Activated T-cell treated with anti-CD3 and anti-CD28 coated beads, Interleukin-2, amount 50 U/mL, for 4 hours (primary cell): Measurements from ENCODE around the gene BMI1. TPM values are rescaled to one million over a fixed set of nuclear protein-coding genes. Genes with fewer than 3 reads are reported as not detected.
"Not testable (repeated sequence)": the region's sequence is repeated elsewhere in the genome, so short reads cannot be mapped to it uniquely, and the experiment has no call there.

Experiments used
- ATAC-seq, 2 donors: fragments of 200-7000 bp; cut with Tn5 transposase; one replicate each; pipeline ENCODE4 v1.10.0; 2021
- DNase-seq: peaks from one replicate; pipeline ENCODE4 v3.0.0-alpha.2; 2020
- H3K27me3 Mint-ChIP-seq: one replicate; pipeline ENCODE4 v1.8.0; 2021; ENCODE audit warnings: low read depth, mixed read lengths
- H3K36me3 Mint-ChIP-seq: one replicate; pipeline ENCODE4 v1.8.0; 2022; ENCODE audit warnings: mixed read lengths; ENCODE audit not compliant: insufficient read depth
- H3K4me1 Mint-ChIP-seq: one replicate; pipeline ENCODE4 v1.8.0; 2021; ENCODE audit warnings: low read depth, mixed read lengths
- H3K4me3 Mint-ChIP-seq: one replicate; pipeline ENCODE4 v1.8.0; 2021; ENCODE audit warnings: mild to moderate bottlenecking, moderate library complexity, mixed read lengths
- H3K9me3 Mint-ChIP-seq: one replicate; pipeline ENCODE4 v1.8.0; 2021; ENCODE audit warnings: mixed read lengths
- total RNA-seq, 3 donors: library from RNA; stranded (reverse); gene quantifications; one replicate each; pipeline ENCODE4 v1.2.1, GENCODE V29; 2021

The BMI1 gene
- total RNA-seq: 10 to 100 TPM; 80.9 to 96.1 (median 89.5) TPM

GRCh38 chr10:22320591-22321155 is at the start of gene BMI1:
TSS of gene BMI1 (plus strand) at chr10:22321099. CDS start at chr10:22326450, 5,351 bp downstream.
- H3K27me3 Mint-ChIP-seq: peaks cover 25% of the 10 kb centered on the region
- peak; percentile 46 to 56 for ATAC-seq

GRCh38 chr10:22271786-22272185 is 49.1 kb upstream of the BMI1 start:
- ATAC-seq: peak; percentile 55 to 76

More at GRCh38 chr10:22320591-22321155, at the start of gene BMI1:
- Mint-ChIP-seq H3K4me1 (peaks cover 49% of the 10 kb centered on the region), H3K9me3 (no peaks in the 10 kb centered on the region), H3K4me3 (peak within 1 kb of the TSS; percentile 90), H3K36me3 (no peaks in the 10 kb centered on the region)
- no peak for DNase-seq

GRCh38 chr10:22278441-22278782 is 42.5 kb upstream of the BMI1 start:
- no peaks in the 10 kb centered on the region for H3K4me1 Mint-ChIP-seq
- peaks cover 7% of the 10 kb centered on the region for H3K27me3 Mint-ChIP-seq
- H3K4me3 Mint-ChIP-seq: no peak overlapping the region
- DNase-seq (no peak), ATAC-seq (no peak)
- no peaks in the 10 kb centered on the region for H3K9me3 Mint-ChIP-seq
- no peaks in the 10 kb centered on the region for H3K36me3 Mint-ChIP-seq

More at GRCh38 chr10:22271786-22272185, 49.1 kb upstream of the BMI1 start:
- no peaks in the 10 kb centered on the region for H3K9me3 Mint-ChIP-seq
- H3K27me3 Mint-ChIP-seq: peaks cover 9% of the 10 kb centered on the region
- no peak overlapping the region for H3K4me3 Mint-ChIP-seq
- H3K36me3 Mint-ChIP-seq: no peaks in the 10 kb centered on the region
- DNase-seq: no peak
- H3K4me1 Mint-ChIP-seq: no peaks in the 10 kb centered on the region

- no peaks in the 10 kb centered on the region for H3K4me1 Mint-ChIP-seq
- ATAC-seq (no peak), DNase-seq (no peak)
- H3K27me3 Mint-ChIP-seq: peaks cover 7% of the 10 kb centered on the region
- no peaks in the 10 kb centered on the region for H3K36me3 Mint-ChIP-seq
- H3K9me3 Mint-ChIP-seq: no peaks in the 10 kb centered on the region
- no peak overlapping the region for H3K4me3 Mint-ChIP-seq
Observed at GRCh38 chr10:22280078-22280477, 40.8 kb upstream of the BMI1 start.

- DNase-seq (no peak), ATAC-seq (no peak)
- Mint-ChIP-seq H3K4me1 (no peaks in the 10 kb centered on the region), H3K36me3 (no peaks in the 10 kb centered on the region), H3K4me3 (no peak overlapping the region), H3K27me3 (peaks cover 7% of the 10 kb centered on the region), H3K9me3 (no peaks in the 10 kb centered on the region)
Observed at GRCh38 chr10:22285130-22285529, 35.8 kb upstream of the BMI1 start.

- no peak for DNase-seq
- no peak for ATAC-seq
- peaks cover 12% of the 10 kb centered on the region for H3K27me3 Mint-ChIP-seq
- no peaks in the 10 kb centered on the region for H3K36me3 Mint-ChIP-seq
- H3K9me3 Mint-ChIP-seq: no peaks in the 10 kb centered on the region
- no peaks in the 10 kb centered on the region for H3K4me1 Mint-ChIP-seq
- H3K4me3 Mint-ChIP-seq: no peak overlapping the region
Observed at GRCh38 chr10:22293747-22294404, 27.0 kb upstream of the BMI1 start.

GRCh38 chr10:22294694-22295093 is 26.2 kb upstream of the BMI1 start:
- Mint-ChIP-seq H3K36me3 (no peaks in the 10 kb centered on the region), H3K4me1 (no peaks in the 10 kb centered on the region), H3K27me3 (peaks cover 12% of the 10 kb centered on the region), H3K4me3 (no peak overlapping the region), H3K9me3 (no peaks in the 10 kb centered on the region)
- no peak for ATAC-seq
- no peak for DNase-seq

- DNase-seq: no peak
- Mint-ChIP-seq H3K36me3 (no peaks in the 10 kb centered on the region), H3K4me3 (no peak overlapping the region), H3K4me1 (no peaks in the 10 kb centered on the region), H3K9me3 (no peaks in the 10 kb centered on the region), H3K27me3 (peaks cover 9% of the 10 kb centered on the region)
- ATAC-seq: no peak
Observed at GRCh38 chr10:22301193-22301592, 19.7 kb upstream of the BMI1 start.

GRCh38 chr10:22303461-22303860 is 17.4 kb upstream of the BMI1 start:
- no peak for ATAC-seq
- Mint-ChIP-seq H3K36me3 (no peaks in the 10 kb centered on the region), H3K27me3 (peaks cover 14% of the 10 kb centered on the region), H3K4me1 (peaks cover 3% of the 10 kb centered on the region), H3K4me3 (no peak overlapping the region), H3K9me3 (no peaks in the 10 kb centered on the region)
- no peak for DNase-seq

GRCh38 chr10:22305721-22306120 is 15.2 kb upstream of the BMI1 start:
- no peak for ATAC-seq
- no peaks in the 10 kb centered on the region for H3K36me3 Mint-ChIP-seq
- peaks cover 11% of the 10 kb centered on the region for H3K27me3 Mint-ChIP-seq
- peaks cover 8% of the 10 kb centered on the region for H3K4me1 Mint-ChIP-seq
- DNase-seq: no peak
- H3K9me3 Mint-ChIP-seq: no peaks in the 10 kb centered on the region
- H3K4me3 Mint-ChIP-seq: no peak overlapping the region

GRCh38 chr10:22308390-22308789 is 12.5 kb upstream of the BMI1 start:
- H3K4me1 Mint-ChIP-seq: peaks cover 8% of the 10 kb centered on the region
- no peak for DNase-seq
- no peaks in the 10 kb centered on the region for H3K9me3 Mint-ChIP-seq
- no peaks in the 10 kb centered on the region for H3K36me3 Mint-ChIP-seq
- peak; percentile 99 to 100 for ATAC-seq
- peaks cover 18% of the 10 kb centered on the region for H3K27me3 Mint-ChIP-seq
- H3K4me3 Mint-ChIP-seq: no peak overlapping the region

GRCh38 chr10:22309180-22310000 is 11.5 kb upstream of the BMI1 start:
- DNase-seq: no peak
- Mint-ChIP-seq H3K27me3 (peaks cover 18% of the 10 kb centered on the region), H3K4me3 (no peak overlapping the region), H3K9me3 (no peaks in the 10 kb centered on the region), H3K4me1 (peaks cover 8% of the 10 kb centered on the region), H3K36me3 (no peaks in the 10 kb centered on the region)
- no peak for ATAC-seq

GRCh38 chr10:22310012-22310411 is 10.9 kb upstream of the BMI1 start:
- H3K9me3 Mint-ChIP-seq, H3K4me3 Mint-ChIP-seq, ATAC-seq, DNase-seq, H3K36me3 Mint-ChIP-seq: not testable (repeated sequence)
- H3K27me3 Mint-ChIP-seq: peaks cover 17% of the 10 kb centered on the region
- H3K4me1 Mint-ChIP-seq: peaks cover 11% of the 10 kb centered on the region

- ATAC-seq: no peak
- Mint-ChIP-seq H3K36me3 (no peaks in the 10 kb centered on the region), H3K4me1 (peaks cover 19% of the 10 kb centered on the region), H3K27me3 (peaks cover 16% of the 10 kb centered on the region), H3K9me3 (no peaks in the 10 kb centered on the region), H3K4me3 (no peak overlapping the region)
- DNase-seq: no peak
Observed at GRCh38 chr10:22310928-22311327, 10.0 kb upstream of the BMI1 start.

GRCh38 chr10:22314852-22315251 is 6.0 kb upstream of the BMI1 start:
- DNase-seq (no peak), ATAC-seq (no peak)
- Mint-ChIP-seq H3K4me3 (peak overlapping the region; percentile 86), H3K4me1 (peaks cover 32% of the 10 kb centered on the region), H3K9me3 (no peaks in the 10 kb centered on the region), H3K27me3 (peaks cover 7% of the 10 kb centered on the region), H3K36me3 (no peaks in the 10 kb centered on the region)
